ENCODE data around the gene SH2D2A. TPM values are rescaled to one million over a fixed set of nuclear protein-coding genes. Genes with fewer than 3 reads are reported as not detected.

Gene SH2D2A
- total RNA-seq, 1 donor from 2014 or later: 3.5 TPM

DNA sequence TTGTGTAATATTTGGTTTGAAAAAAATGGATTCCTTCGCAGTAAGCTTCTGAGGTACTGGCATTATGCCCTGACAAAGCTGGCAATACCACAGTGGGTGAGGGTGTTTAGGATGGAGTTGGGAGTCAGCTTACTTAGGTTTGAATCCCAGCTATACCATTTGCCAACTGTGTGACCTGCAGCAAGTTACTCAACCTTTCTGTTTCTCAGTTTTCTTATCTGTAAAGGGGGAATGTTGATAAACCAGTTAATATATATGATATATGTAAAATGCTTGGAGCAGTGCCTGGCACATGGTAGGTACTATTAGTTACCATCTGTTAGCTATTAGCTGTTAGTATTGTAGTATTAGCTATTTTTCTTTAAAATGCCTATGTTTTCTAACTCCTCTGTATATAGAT lies 60.3 kb downstream of the SH2D2A start:
- Histone ChIP-seq H3K9me3 (no peaks in the 10 kb centered on the region), H3K4me3 (no peak overlapping the region), H3K27ac (no peak overlapping the region), H3K4me1 (peaks cover 11% of the 10 kb centered on the region), H3K27me3 (ENCODE audit: low read depth) (no peaks in the 10 kb centered on the region), H3K36me3 (peaks cover 3% of the 10 kb centered on the region)
- intact Hi-C loops (cut with DNase I): no loop called here
- ATAC-seq (no peak), DNase-seq (no peak)
- TF ChIP-seq, protein P1, sequence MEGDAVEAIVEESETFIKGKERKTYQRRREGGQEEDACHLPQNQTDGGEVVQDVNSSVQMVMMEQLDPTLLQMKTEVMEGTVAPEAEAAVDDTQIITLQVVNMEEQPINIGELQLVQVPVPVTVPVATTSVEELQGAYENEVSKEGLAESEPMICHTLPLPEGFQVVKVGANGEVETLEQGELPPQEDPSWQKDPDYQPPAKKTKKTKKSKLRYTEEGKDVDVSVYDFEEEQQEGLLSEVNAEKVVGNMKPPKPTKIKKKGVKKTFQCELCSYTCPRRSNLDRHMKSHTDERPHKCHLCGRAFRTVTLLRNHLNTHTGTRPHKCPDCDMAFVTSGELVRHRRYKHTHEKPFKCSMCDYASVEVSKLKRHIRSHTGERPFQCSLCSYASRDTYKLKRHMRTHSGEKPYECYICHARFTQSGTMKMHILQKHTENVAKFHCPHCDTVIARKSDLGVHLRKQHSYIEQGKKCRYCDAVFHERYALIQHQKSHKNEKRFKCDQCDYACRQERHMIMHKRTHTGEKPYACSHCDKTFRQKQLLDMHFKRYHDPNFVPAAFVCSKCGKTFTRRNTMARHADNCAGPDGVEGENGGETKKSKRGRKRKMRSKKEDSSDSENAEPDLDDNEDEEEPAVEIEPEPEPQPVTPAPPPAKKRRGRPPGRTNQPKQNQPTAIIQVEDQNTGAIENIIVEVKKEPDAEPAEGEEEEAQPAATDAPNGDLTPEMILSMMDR (IDR thresholded peaks at IDR 0.05): no peak

Other genes with a start within 250 kb of the SH2D2A start
- 1.7 TPM for gene IQGAP3, start 244.3 kb downstream of the SH2D2A start, total RNA-seq
- gene TTC24, start 237.1 kb downstream of the SH2D2A start, total RNA-seq: not detected
- 62.2 TPM for gene NAXE, start 225.1 kb downstream of the SH2D2A start, total RNA-seq
- gene GPATCH4, start 215.4 kb downstream of the SH2D2A start, total RNA-seq: 17.9 TPM
- gene HAPLN2, start 197.4 kb downstream of the SH2D2A start, total RNA-seq: 0.21 TPM
- not detected for gene BCAN, start 174.7 kb downstream of the SH2D2A start, total RNA-seq
- gene NES, start 139.4 kb downstream of the SH2D2A start, total RNA-seq: 39.8 TPM
- 2.1 TPM for gene CRABP2, start 111.3 kb downstream of the SH2D2A start, total RNA-seq
- 41.0 TPM for gene METTL25B, start 88.4 kb downstream of the SH2D2A start, total RNA-seq
- 22.6 TPM for gene ISG20L2, start 88.1 kb downstream of the SH2D2A start, total RNA-seq
- gene MRPL24, start 75.8 kb downstream of the SH2D2A start, total RNA-seq: 43.7 TPM
- 146 TPM for gene HDGF, start 65.2 kb downstream of the SH2D2A start, total RNA-seq
- 51.9 TPM for gene PRCC, start 49.3 kb downstream of the SH2D2A start, total RNA-seq
- gene INSRR, start 42.3 kb upstream of the SH2D2A start, total RNA-seq: not detected
- 1.9 TPM for gene NTRK1, start 44.0 kb upstream of the SH2D2A start, total RNA-seq
- gene PEAR1, start 76.9 kb upstream of the SH2D2A start, total RNA-seq: 14.8 TPM
- gene LRRC71, start 103.8 kb upstream of the SH2D2A start, total RNA-seq: 5.3 TPM
- 54.5 TPM for gene ARHGEF11, start 228.9 kb upstream of the SH2D2A start, total RNA-seq